Measurements from ENCODE around the gene SMIM35. TPM values are rescaled to one million over a fixed set of nuclear protein-coding genes. Genes with fewer than 3 reads are reported as not detected.

The SMIM35 gene
- total and polyA plus RNA-seq, 7 donors, result 0.09 TPM; not detected in 6

GRCh38 chr11:117997823-117998579, 88.8 kb downstream of the SMIM35 start:
- H3K27me3 ChIP-seq (ENCODE audit: insufficient read depth in 3 of 3, low read length in 2 of 3), result peaks cover 0 to 2% (median 0%) of the 10 kb centered on the region in 3 donors
- 92 to 95% (median 92%) methylated on average over 9 of the region's 9 CpGs for WGBS, 3 donors
- ATAC-seq (no peak), DNase-seq (no peak)
- no peak overlapping the region for H3K4me3 ChIP-seq
- no peaks in the 10 kb centered on the region for H3K4me1 ChIP-seq
- H3K9me3 ChIP-seq, result no peaks in the 10 kb centered on the region
- no peak for TF ChIP-seq CTCF (IDR thresholded peaks at IDR 0.05)
- no peak overlapping the region for H3K27ac ChIP-seq
- intact Hi-C loops (cut with DNase I), result loop anchor here in 1 of 2 donors (10.0 kb wide), 1 partner anchor 63 kb away; no protein-coding TSS in a partner anchor
- no peaks in the 10 kb centered on the region for H3K36me3 ChIP-seq (ENCODE audit: insufficient read depth in 1 of 2, low read depth in 1 of 2)

GRCh38 chr11:117997406-117997805, 89.4 kb downstream of the SMIM35 start:
- Histone ChIP-seq H3K4me3 (no peak overlapping the region), H3K27ac (no peak overlapping the region), H3K4me1 (no peaks in the 10 kb centered on the region), H3K27me3 (ENCODE audit: insufficient read depth in 3 of 3, low read length in 2 of 3) (peaks cover 0 to 2% (median 0%) of the 10 kb centered on the region in 3 donors), H3K9me3 (no peaks in the 10 kb centered on the region), H3K36me3 (ENCODE audit: insufficient read depth in 1 of 2, low read depth in 1 of 2) (no peaks in the 10 kb centered on the region)
- DNase-seq (no peak), ATAC-seq (no peak)
- 95 to 99% (median 96%) methylated on average over 2 of the region's 2 CpGs for WGBS, 3 donors
- intact Hi-C loops (cut with DNase I), result loop anchor here in 1 of 2 donors (10.0 kb wide), 1 partner anchor 63 kb away; no protein-coding TSS in a partner anchor
- TF ChIP-seq CTCF (IDR thresholded peaks at IDR 0.05), result no peak

- Histone ChIP-seq H3K4me1 (no peaks in the 10 kb centered on the region), H3K27ac (no peak overlapping the region), H3K9me3 (no peaks in the 10 kb centered on the region), H3K4me3 (no peak overlapping the region), H3K36me3 (ENCODE audit: insufficient read depth in 1 of 2, low read depth in 1 of 2) (no peaks in the 10 kb centered on the region), H3K27me3 (ENCODE audit: insufficient read depth in 3 of 3, low read length in 2 of 3) (peaks cover 0 to 2% (median 0%) of the 10 kb centered on the region in 3 donors)
- WGBS, 3 donors, result 88 to 95% (median 94%) methylated on average over 4 of the region's 4 CpGs
- DNase-seq (no peak), ATAC-seq (no peak)
- TF ChIP-seq CTCF (IDR thresholded peaks at IDR 0.05), result no peak
- intact Hi-C loops (cut with DNase I), result loop anchor here in 1 of 2 donors (10.0 kb wide), 1 partner anchor 61 kb away; no protein-coding TSS in a partner anchor
These were observed 90.7 kb downstream of the SMIM35 start for GRCh38 chr11:117996058-117996457.

GRCh38 chr11:117995472-117995871, 91.3 kb downstream of the SMIM35 start:
- H3K4me3 ChIP-seq, result no peak overlapping the region
- no peak overlapping the region for H3K27ac ChIP-seq
- H3K36me3 ChIP-seq (ENCODE audit: insufficient read depth in 1 of 2, low read depth in 1 of 2), result no peaks in the 10 kb centered on the region
- H3K9me3 ChIP-seq, result no peaks in the 10 kb centered on the region
- 91 to 93% (median 93%) methylated on average over 11 of the region's 11 CpGs for WGBS, 3 donors
- no peak for ATAC-seq
- intact Hi-C loops (cut with DNase I), result loop anchor here in 1 of 2 donors (10.0 kb wide), 1 partner anchor 61 kb away; no protein-coding TSS in a partner anchor
- H3K27me3 ChIP-seq (ENCODE audit: insufficient read depth in 3 of 3, low read length in 2 of 3), result peaks cover 0 to 2% (median 0%) of the 10 kb centered on the region in 3 donors
- DNase-seq, result no peak
- H3K4me1 ChIP-seq, result no peaks in the 10 kb centered on the region
- no peak for TF ChIP-seq CTCF (IDR thresholded peaks at IDR 0.05)

Measured in psoas muscle (tissue), 8 donors.